Progenitor cell of endocrine pancreas (in vitro differentiated cells): ENCODE data around the gene SMCO3. TPM values are rescaled to one million over a fixed set of nuclear protein-coding genes. Genes with fewer than 3 reads are reported as not detected.

ENCODE experiments used
- DNase-seq: peaks from one replicate; pipeline ENCODE4 v3.0.0; 2021; ENCODE audit warnings: low spot score; ENCODE audit not compliant: unreplicated experiment
- H3K27ac Mint-ChIP-seq: 2 replicates; pipeline ENCODE4 v1.8.0; 2021; ENCODE audit warnings: mild to moderate bottlenecking, moderate library complexity, mixed read lengths
- H3K27me3 Mint-ChIP-seq: 2 replicates; pipeline ENCODE4 v1.8.0; 2021; ENCODE audit warnings: mixed read lengths
- H3K36me3 Mint-ChIP-seq: 2 replicates; pipeline ENCODE4 v1.8.0; 2022; ENCODE audit warnings: mixed read lengths; ENCODE audit not compliant: insufficient read depth
- H3K4me1 Mint-ChIP-seq: 2 replicates; pipeline ENCODE4 v1.8.0; 2021; ENCODE audit warnings: low read depth, mixed read lengths
- H3K4me3 Mint-ChIP-seq: 2 replicates; pipeline ENCODE4 v1.8.0; 2021; ENCODE audit warnings: low read depth, mild to moderate bottlenecking, moderate library complexity, mixed read lengths
- H3K9me3 Mint-ChIP-seq: 2 replicates; pipeline ENCODE4 v1.8.0; 2021; ENCODE audit warnings: low read depth, mixed read lengths
- long read RNA-seq: library from polyadenylated mRNA; unstranded; transcript quantifications from one replicate; pipeline ENCODE4 v2.0.0, GENCODE V29; 2020
- total RNA-seq: library from RNA; stranded (reverse); gene quantifications from 2 replicates; pipeline ENCODE4 v1.2.1, GENCODE V29; 2021
- TF ChIP-seq, protein P1 (sequence below): fragments of 200-600 bp; sonication (generic); IDR thresholded peaks from one replicate; pipeline ENCODE4 v1.5.0; 2021; ENCODE audit warnings: antibody characterized with exemption, mild to moderate bottlenecking; ENCODE audit not compliant: unreplicated experiment

The SMCO3 gene
- not detected in 2 replicates for total RNA-seq
- long read RNA-seq, result 0 reads

DNA sequence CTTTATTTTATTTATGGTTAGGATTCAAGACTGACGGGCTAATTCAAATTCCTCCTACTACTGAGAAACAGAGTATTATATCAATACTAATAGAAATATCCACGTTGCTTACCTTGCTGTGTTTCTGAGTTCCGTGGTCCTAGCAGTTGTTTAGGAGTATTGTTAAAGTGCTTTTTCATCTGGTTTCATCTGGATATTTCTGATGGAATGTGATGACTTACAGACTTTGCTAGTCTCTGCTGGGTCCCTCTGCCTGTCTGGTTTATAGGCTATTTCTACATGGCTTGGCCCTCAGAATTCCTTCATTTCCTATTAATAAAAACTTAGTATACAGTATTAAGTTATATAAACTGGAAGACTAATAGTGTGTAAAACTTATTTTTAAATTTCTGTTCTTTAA is at the start of gene SMCO3:
SMCO3 (minus strand) TSS at position 169 of the 400 bp plus-strand sequence. CDS start 7,502 bp downstream, outside the sequence.
- Mint-ChIP-seq H3K9me3 (peaks cover 3% of the 10 kb centered on the region), H3K4me1 (no peaks in the 10 kb centered on the region), H3K27ac (no peak within 1 kb of the TSS)

DNA sequence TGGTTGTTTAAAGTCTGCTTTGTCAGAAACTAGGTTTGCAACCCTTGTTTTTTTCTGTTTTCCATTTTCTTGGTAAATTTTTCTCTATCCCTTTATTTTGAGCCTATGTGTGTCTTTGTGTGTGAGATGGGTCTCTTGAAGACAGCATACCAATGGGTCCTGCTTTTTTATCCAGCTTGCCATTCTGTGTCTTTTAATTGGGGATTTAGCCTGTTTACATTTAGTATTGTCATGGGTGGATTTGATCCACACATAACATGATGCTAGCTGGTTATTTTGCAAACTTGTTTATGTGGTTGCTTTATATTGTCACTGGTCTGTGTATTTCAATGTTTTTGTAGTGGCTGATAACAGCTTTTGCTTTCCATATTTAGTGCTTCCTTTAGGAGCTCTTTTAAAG is 46.5 kb upstream of the SMCO3 start:
- TF ChIP-seq, protein P1, sequence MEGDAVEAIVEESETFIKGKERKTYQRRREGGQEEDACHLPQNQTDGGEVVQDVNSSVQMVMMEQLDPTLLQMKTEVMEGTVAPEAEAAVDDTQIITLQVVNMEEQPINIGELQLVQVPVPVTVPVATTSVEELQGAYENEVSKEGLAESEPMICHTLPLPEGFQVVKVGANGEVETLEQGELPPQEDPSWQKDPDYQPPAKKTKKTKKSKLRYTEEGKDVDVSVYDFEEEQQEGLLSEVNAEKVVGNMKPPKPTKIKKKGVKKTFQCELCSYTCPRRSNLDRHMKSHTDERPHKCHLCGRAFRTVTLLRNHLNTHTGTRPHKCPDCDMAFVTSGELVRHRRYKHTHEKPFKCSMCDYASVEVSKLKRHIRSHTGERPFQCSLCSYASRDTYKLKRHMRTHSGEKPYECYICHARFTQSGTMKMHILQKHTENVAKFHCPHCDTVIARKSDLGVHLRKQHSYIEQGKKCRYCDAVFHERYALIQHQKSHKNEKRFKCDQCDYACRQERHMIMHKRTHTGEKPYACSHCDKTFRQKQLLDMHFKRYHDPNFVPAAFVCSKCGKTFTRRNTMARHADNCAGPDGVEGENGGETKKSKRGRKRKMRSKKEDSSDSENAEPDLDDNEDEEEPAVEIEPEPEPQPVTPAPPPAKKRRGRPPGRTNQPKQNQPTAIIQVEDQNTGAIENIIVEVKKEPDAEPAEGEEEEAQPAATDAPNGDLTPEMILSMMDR, result no peak

More for the DNA sequence above, at the start of gene SMCO3:
- no peak within 1 kb of the TSS for H3K4me3 Mint-ChIP-seq
- H3K36me3 Mint-ChIP-seq, result no peaks in the 10 kb centered on the region
- TF ChIP-seq, protein P1, result no peak
- DNase-seq, result no peak
- no peaks in the 10 kb centered on the region for H3K27me3 Mint-ChIP-seq

GRCh38 chr12:14858513-14858912 is 44.5 kb upstream of the SMCO3 start:
- Mint-ChIP-seq H3K4me3 (no peak overlapping the region), H3K27me3 (no peaks in the 10 kb centered on the region), H3K27ac (no peak overlapping the region), H3K36me3 (peaks cover 10% of the 10 kb centered on the region), H3K9me3 (peaks cover 42% of the 10 kb centered on the region), H3K4me1 (peaks cover 6% of the 10 kb centered on the region)
- DNase-seq, result no peak
- TF ChIP-seq, protein P1, result no peak

More for the DNA sequence above, 46.5 kb upstream of the SMCO3 start:
- peaks cover 10% of the 10 kb centered on the region for H3K36me3 Mint-ChIP-seq
- H3K27ac Mint-ChIP-seq, result no peak overlapping the region
- no peaks in the 10 kb centered on the region for H3K4me1 Mint-ChIP-seq
- DNase-seq, result no peak
- H3K27me3 Mint-ChIP-seq, result no peaks in the 10 kb centered on the region
- H3K4me3 Mint-ChIP-seq, result no peak overlapping the region
- peaks cover 48% of the 10 kb centered on the region for H3K9me3 Mint-ChIP-seq

GRCh38 chr12:14854586-14855183 is 40.7 kb upstream of the SMCO3 start:
- Mint-ChIP-seq H3K4me3 (no peak overlapping the region), H3K27ac (no peak overlapping the region), H3K36me3 (peaks cover 3% of the 10 kb centered on the region), H3K9me3 (peaks cover 23% of the 10 kb centered on the region), H3K27me3 (no peaks in the 10 kb centered on the region), H3K4me1 (peaks cover 10% of the 10 kb centered on the region)
- no peak for DNase-seq
- TF ChIP-seq, protein P1, result no peak

GRCh38 chr12:14853961-14854360 is 40.0 kb upstream of the SMCO3 start:
- H3K4me3 Mint-ChIP-seq, result no peak overlapping the region
- no peaks in the 10 kb centered on the region for H3K27me3 Mint-ChIP-seq
- no peak for DNase-seq
- H3K4me1 Mint-ChIP-seq, result peaks cover 10% of the 10 kb centered on the region
- peaks cover 2% of the 10 kb centered on the region for H3K36me3 Mint-ChIP-seq
- TF ChIP-seq, protein P1, result no peak
- peaks cover 16% of the 10 kb centered on the region for H3K9me3 Mint-ChIP-seq
- H3K27ac Mint-ChIP-seq, result no peak overlapping the region
